Nephron progenitor cell (in vitro differentiated cells): ENCODE data around the gene AK4.
"Not testable (repeated sequence)": the region's sequence is repeated elsewhere in the genome, so short reads cannot be mapped to it uniquely, and the experiment has no call there.

ENCODE experiments used
- DNase-seq: peaks from one replicate; pipeline ENCODE4 v3.0.0; 2021
- H3K27ac Mint-ChIP-seq: 2 replicates; pipeline ENCODE4 v1.8.0; 2021; ENCODE audit warnings: mild to moderate bottlenecking, moderate library complexity, mixed read lengths
- H3K27me3 Mint-ChIP-seq: 2 replicates; pipeline ENCODE4 v1.8.0; 2021; ENCODE audit warnings: mild to moderate bottlenecking, low read depth, mixed read lengths; ENCODE audit not compliant: poor library complexity
- H3K36me3 Mint-ChIP-seq: 2 replicates; pipeline ENCODE4 v1.8.0; 2021; ENCODE audit warnings: low read depth, mixed read lengths
- H3K4me1 Mint-ChIP-seq: 2 replicates; pipeline ENCODE4 v1.8.0; 2021; ENCODE audit warnings: mixed read lengths
- H3K4me3 Mint-ChIP-seq: 2 replicates; pipeline ENCODE4 v1.8.0; 2021; ENCODE audit warnings: mild to moderate bottlenecking, moderate library complexity, mixed read lengths
- H3K9me3 Mint-ChIP-seq: 2 replicates; pipeline ENCODE4 v1.8.0; 2021; ENCODE audit warnings: mild to moderate bottlenecking, moderate library complexity, mixed read lengths
- TF ChIP-seq, protein P1 (sequence below): fragments of 200-600 bp; sonication (generic); IDR thresholded peaks from 2 replicates; pipeline ENCODE4 v1.5.0; 2021; ENCODE audit warnings: antibody characterized with exemption

The AK4 gene

DNA sequence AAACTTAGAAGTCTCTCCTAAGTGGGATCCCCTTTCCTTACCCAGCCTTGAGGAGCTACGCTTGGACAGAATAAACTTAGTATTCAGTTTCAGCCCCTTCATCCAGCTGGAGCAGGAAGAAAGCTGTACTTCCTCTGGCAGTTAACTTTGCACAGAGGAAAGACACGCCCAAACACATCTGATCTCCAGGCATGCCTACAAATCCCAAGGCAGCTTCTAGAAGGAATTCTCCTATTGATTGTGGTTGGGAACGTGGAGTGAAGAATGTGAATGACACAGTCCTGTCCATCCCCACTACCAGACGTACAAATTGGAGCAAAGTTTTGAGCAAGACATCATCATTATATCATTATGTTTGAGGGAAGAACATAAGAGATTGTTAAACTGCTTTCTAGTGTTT, 6.6 kb upstream of the AK4 start:
- H3K4me1 Mint-ChIP-seq, result peaks cover 16% of the 10 kb centered on the region
- H3K36me3 Mint-ChIP-seq, result no peaks in the 10 kb centered on the region
- TF ChIP-seq, protein P1, sequence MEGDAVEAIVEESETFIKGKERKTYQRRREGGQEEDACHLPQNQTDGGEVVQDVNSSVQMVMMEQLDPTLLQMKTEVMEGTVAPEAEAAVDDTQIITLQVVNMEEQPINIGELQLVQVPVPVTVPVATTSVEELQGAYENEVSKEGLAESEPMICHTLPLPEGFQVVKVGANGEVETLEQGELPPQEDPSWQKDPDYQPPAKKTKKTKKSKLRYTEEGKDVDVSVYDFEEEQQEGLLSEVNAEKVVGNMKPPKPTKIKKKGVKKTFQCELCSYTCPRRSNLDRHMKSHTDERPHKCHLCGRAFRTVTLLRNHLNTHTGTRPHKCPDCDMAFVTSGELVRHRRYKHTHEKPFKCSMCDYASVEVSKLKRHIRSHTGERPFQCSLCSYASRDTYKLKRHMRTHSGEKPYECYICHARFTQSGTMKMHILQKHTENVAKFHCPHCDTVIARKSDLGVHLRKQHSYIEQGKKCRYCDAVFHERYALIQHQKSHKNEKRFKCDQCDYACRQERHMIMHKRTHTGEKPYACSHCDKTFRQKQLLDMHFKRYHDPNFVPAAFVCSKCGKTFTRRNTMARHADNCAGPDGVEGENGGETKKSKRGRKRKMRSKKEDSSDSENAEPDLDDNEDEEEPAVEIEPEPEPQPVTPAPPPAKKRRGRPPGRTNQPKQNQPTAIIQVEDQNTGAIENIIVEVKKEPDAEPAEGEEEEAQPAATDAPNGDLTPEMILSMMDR, result no peak
- DNase-seq, result no peak
- H3K27ac Mint-ChIP-seq, result no peak overlapping the region
- no peak overlapping the region for H3K4me3 Mint-ChIP-seq
- H3K27me3 Mint-ChIP-seq, result peaks cover 32% of the 10 kb centered on the region
- H3K9me3 Mint-ChIP-seq, result no peaks in the 10 kb centered on the region

DNA sequence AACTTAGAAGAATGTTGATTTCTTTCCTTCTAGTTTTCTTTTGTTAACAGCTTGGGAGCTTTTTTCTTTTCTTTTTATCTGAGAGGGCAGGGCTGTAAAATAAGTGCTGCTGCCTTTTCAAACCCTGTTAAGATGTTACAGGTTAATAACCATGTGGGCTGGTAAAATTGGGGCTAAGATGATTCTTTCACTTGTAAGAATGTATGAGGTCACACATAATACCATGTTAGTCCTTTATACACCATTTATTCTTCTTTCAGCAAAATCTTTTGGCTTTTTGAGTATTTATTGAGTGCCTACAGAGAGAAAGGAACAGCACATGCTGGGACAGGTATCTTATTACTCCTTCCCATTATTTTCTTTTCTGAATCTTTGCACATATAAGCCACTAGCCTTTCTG, 6.1 kb upstream of the AK4 start:
- no peak overlapping the region for H3K27ac Mint-ChIP-seq
- H3K4me1 Mint-ChIP-seq, result peaks cover 16% of the 10 kb centered on the region
- DNase-seq, result no peak
- H3K4me3 Mint-ChIP-seq, result no peak overlapping the region
- peaks cover 37% of the 10 kb centered on the region for H3K27me3 Mint-ChIP-seq
- no peaks in the 10 kb centered on the region for H3K9me3 Mint-ChIP-seq
- TF ChIP-seq, protein P1, result no peak
- no peaks in the 10 kb centered on the region for H3K36me3 Mint-ChIP-seq

DNA sequence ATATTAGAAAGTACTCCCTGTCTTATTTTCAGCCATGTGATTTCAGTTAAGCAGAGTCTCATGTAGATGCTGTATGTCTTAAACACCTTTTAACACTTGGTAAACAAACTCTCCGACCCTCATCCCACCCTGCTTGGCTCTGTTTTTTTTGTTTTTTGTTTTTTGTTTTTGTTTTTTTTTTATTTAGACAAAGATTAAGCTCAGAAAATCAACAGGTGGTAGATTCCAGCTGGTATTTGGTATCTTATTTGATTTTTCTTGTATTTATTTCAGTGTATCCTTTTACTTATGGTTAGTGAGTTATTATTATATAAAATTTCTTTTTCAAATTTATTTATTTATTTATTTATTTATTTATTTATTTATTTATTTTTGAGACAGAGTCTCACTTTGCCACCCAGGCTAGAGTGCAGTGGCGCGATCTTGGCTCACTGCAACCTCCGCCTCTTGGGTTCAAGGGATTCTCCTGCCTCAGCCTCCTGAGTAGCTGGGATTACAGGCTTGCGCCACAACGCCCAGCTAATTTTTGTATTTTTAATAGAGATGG, 4.8 kb upstream of the AK4 start:
- H3K27me3 Mint-ChIP-seq, result peaks cover 41% of the 10 kb centered on the region
- H3K36me3 Mint-ChIP-seq, H3K4me3 Mint-ChIP-seq: not testable (repeated sequence)

DNA sequence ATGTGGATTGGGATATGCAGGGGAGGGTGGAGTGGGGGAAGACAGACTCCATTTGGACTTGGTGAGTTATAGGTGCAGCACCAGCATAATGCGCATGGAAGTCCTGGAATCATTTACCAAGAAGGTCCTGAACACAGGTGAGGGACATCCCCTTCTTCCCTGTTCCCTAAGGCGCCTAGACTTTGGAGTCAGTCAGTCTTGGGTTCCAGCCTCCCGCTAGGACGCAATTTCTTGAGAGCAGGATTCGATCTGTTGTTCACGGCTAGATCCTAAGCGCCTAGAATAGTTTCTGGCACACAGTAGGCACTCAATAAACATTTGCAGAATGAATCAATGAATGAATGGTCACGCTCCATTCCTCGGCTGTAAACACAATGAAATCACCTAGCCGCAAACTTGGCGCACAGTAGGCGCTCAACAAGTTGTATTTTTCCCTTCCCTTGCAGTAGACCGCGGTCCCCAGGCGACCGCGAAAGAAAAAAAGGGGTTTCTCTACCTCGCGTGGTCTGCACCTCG, 1.0 kb upstream of the AK4 start:
- H3K36me3 Mint-ChIP-seq, result peaks cover 13% of the 10 kb centered on the region
- no peak for DNase-seq
- peak overlapping the region; percentile 83 for H3K4me3 Mint-ChIP-seq
- H3K9me3 Mint-ChIP-seq, result no peaks in the 10 kb centered on the region
- no peak overlapping the region for H3K27ac Mint-ChIP-seq
- peaks cover 21% of the 10 kb centered on the region for H3K4me1 Mint-ChIP-seq
- TF ChIP-seq, protein P1, result no peak
- peaks cover 59% of the 10 kb centered on the region for H3K27me3 Mint-ChIP-seq

More for the DNA sequence above, 4.8 kb upstream of the AK4 start:
- DNase-seq, H3K9me3 Mint-ChIP-seq, H3K27ac Mint-ChIP-seq: not testable (repeated sequence)
- H3K4me1 Mint-ChIP-seq, result peaks cover 16% of the 10 kb centered on the region

DNA sequence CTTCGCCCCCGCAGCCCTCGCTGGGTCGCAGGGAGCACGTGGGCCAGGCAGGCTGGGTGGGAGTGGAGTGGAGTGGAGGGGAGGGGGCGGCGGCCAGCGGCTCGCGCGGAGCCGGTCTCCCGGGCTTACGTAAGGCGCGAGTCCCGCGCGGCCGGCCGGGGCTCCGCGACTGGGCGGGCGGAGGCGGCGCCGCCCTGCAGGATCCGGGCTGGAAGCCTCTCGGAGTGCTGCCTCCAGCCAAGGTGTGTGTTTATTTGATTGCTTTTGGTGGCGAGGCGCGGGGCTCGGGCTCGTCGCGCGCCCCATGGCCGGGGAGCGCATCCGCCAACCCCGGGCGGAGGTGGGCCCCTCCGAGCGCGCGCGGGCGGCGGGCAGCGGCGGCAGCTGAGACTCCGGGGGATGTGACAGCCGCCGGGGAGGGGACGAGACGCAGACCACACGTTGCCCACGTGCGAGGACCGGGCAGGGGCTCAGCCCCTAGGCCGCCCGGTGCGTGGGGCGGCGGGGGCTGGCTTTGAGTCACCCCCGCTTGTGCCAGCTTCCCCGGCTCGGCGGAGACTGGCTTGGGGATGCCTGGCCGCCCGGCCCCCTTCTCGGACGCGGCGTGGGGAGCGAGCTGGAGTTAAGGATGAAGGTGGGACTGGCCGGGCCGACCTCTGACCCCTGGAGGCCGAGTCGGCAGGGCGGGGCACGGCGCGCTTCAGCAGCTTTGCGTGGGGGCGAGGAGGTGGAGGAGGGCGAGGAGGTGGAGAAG, 402 bp upstream of the AK4 start:
- Mint-ChIP-seq H3K27me3 (peaks cover 59% of the 10 kb centered on the region), H3K9me3 (no peaks in the 10 kb centered on the region), H3K27ac (no peak overlapping the region), H3K4me3 (peak overlapping the region; percentile 83), H3K4me1 (peaks cover 21% of the 10 kb centered on the region), H3K36me3 (peaks cover 13% of the 10 kb centered on the region)
- TF ChIP-seq, protein P1, result no peak
- peak; percentile 68 for DNase-seq

DNA sequence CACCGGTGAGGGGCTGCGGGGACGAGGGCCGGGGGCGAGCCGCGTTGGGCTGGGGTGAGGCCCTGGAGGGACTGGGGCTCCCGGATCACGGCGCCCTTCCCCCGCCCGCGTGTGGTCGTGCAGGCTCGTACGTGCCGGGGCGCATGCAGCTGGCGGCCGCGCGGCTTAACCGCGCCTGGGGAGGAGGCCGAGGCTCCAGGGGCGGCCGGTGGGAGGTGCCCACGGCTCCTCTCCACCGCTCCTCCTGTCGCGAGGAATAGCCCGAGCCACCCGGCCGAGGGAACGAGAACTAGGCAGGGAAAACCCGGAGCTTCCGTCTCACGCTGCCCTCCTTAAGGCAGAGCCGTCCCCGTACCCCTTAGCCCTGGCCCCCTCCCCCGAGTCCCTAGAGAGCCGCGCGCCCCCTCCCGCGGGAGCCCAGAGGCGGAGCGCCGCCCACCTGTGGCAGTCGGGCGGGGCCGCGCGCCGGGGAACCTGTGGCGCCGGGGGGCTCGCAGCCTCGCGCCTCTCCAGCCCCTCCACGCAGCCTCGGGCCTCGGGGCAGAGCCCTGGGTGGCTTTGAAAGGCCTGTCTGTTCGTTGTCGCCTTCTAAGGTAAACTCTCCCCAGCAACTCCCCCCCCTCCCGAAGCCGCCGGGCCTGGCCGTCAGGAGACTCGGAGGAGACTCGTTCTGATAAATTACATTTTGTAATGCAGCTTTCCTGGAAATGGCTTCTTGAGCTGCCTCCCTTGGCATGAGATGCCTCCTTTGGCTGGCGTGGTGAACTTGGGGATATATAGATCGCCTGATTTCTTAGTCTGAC, 746 bp downstream of the AK4 start:
- peaks cover 21% of the 10 kb centered on the region for H3K4me1 Mint-ChIP-seq
- H3K4me3 Mint-ChIP-seq, result peak overlapping the region; percentile 91
- TF ChIP-seq, protein P1, result no peak
- H3K9me3 Mint-ChIP-seq, result no peaks in the 10 kb centered on the region
- peaks cover 16% of the 10 kb centered on the region for H3K36me3 Mint-ChIP-seq
- peaks cover 59% of the 10 kb centered on the region for H3K27me3 Mint-ChIP-seq
- peak overlapping the region; percentile 54 for H3K27ac Mint-ChIP-seq
- DNase-seq, result peak; percentile 63
